ENCODE measurements around the gene ZNF536.

DNA sequence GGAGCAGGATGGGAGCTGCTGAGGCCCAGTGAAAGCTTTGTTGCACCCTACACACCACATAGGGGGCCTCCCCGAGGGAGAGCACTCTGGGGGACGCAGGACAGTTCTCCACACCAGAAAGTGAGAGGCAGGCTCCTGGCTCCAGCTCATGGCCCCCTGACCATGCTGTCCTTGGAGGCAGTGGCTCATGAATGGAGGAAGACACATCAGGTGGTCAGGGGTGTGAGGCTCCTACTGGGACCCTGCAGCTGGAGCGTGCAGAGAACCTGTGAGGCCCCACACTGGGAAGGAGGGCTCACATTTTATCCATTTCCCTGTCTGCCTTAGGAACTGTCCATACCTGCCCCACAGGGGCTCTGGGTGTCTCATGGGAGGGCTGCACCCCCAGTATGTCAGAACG is 85.3 kb downstream of the ZNF536 start:
- TF ChIP-seq, protein P1, sequence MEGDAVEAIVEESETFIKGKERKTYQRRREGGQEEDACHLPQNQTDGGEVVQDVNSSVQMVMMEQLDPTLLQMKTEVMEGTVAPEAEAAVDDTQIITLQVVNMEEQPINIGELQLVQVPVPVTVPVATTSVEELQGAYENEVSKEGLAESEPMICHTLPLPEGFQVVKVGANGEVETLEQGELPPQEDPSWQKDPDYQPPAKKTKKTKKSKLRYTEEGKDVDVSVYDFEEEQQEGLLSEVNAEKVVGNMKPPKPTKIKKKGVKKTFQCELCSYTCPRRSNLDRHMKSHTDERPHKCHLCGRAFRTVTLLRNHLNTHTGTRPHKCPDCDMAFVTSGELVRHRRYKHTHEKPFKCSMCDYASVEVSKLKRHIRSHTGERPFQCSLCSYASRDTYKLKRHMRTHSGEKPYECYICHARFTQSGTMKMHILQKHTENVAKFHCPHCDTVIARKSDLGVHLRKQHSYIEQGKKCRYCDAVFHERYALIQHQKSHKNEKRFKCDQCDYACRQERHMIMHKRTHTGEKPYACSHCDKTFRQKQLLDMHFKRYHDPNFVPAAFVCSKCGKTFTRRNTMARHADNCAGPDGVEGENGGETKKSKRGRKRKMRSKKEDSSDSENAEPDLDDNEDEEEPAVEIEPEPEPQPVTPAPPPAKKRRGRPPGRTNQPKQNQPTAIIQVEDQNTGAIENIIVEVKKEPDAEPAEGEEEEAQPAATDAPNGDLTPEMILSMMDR (conservative IDR thresholded peaks at IDR 0.05; ENCODE audit: low read depth, low read length), result no peak
- TF ChIP-seq SMC3 (IDR thresholded peaks at IDR 0.05; ENCODE audit: low read depth, low read length) (no peak), MXI1 (IDR thresholded peaks at IDR 0.05; ENCODE audit: borderline replicate concordance, low read depth, low read length) (no peak), POLR2A (IDR thresholded peaks at IDR 0.05; ENCODE audit: low read depth, low read length) (no peak), RCOR1 (IDR thresholded peaks at IDR 0.05; ENCODE audit: insufficient replicate concordance, low read length) (no peak), CEBPB (IDR thresholded peaks at IDR 0.05; ENCODE audit: low read depth, low read length) (no peak)

All from IMR-90 (cell line).